WERI-Rb-1 (cell line): ENCODE measurements around the gene LRRC31.

Source experiments
- DNase-seq: peaks from one replicate; pipeline ENCODE4 v3.0.0-alpha.2; 2020
- H3K27ac ChIP-seq: fragments of 250-450 bp; sonication (Bioruptor Pico); 2 replicates; pipeline ENCODE4 v1.5.1; 2020; ENCODE audit warnings: mild to moderate bottlenecking, moderate library complexity
- H3K27me3 ChIP-seq: fragments of 250-450 bp; sonication (Bioruptor Pico); 2 replicates; pipeline ENCODE4 v1.5.1; 2021; ENCODE audit warnings: mild to moderate bottlenecking, low read depth, moderate library complexity; ENCODE audit not compliant: insufficient read depth, severe bottlenecking
- H3K36me3 ChIP-seq: fragments of 250-450 bp; sonication (Bioruptor Pico); 2 replicates; pipeline ENCODE4 v1.5.1; 2020; ENCODE audit warnings: mild to moderate bottlenecking, moderate library complexity
- H3K4me3 ChIP-seq: 2 replicates; pipeline ENCODE4 v1.5.1; 2011; ENCODE audit warnings: low read depth, mild to moderate bottlenecking, control low read depth, low read length
- H3K9me3 ChIP-seq: fragments of 250-450 bp; sonication (Bioruptor Pico); 2 replicates; pipeline ENCODE4 v1.5.1; 2021; ENCODE audit warnings: mild to moderate bottlenecking, moderate library complexity; ENCODE audit not compliant: severe bottlenecking
- CTCF ChIP-seq: IDR thresholded peaks from 2 replicates; pipeline ENCODE4 v1.5.1; 2011; ENCODE audit warnings: low read depth, mild to moderate bottlenecking, control low read depth, inconsistent platforms, low read length

LRRC31 gene

GRCh38 chr3:169871129-169871886, 1.6 kb upstream of the LRRC31 start:
- no peaks in the 10 kb centered on the region for H3K27me3 ChIP-seq
- H3K36me3 ChIP-seq, result no peaks in the 10 kb centered on the region
- no peak overlapping the region for H3K27ac ChIP-seq
- no peak for TF ChIP-seq CTCF
- no peaks in the 10 kb centered on the region for H3K9me3 ChIP-seq
- DNase-seq, result no peak
- H3K4me3 ChIP-seq, result no peak overlapping the region

GRCh38 chr3:169868369-169868768, 1.4 kb downstream of the LRRC31 start:
- DNase-seq, result no peak
- Histone ChIP-seq H3K36me3 (no peaks in the 10 kb centered on the region), H3K9me3 (no peaks in the 10 kb centered on the region), H3K27me3 (no peaks in the 10 kb centered on the region), H3K27ac (no peak overlapping the region), H3K4me3 (no peak overlapping the region)
- TF ChIP-seq CTCF, result no peak

- Histone ChIP-seq H3K9me3 (no peaks in the 10 kb centered on the region), H3K4me3 (no peak overlapping the region), H3K27ac (no peak overlapping the region), H3K27me3 (no peaks in the 10 kb centered on the region), H3K36me3 (no peaks in the 10 kb centered on the region)
- no peak for DNase-seq
- no peak for TF ChIP-seq CTCF
Observed at GRCh38 chr3:169867584-169868210, 2.0 kb downstream of the LRRC31 start.

GRCh38 chr3:169865176-169865767, 4.5 kb downstream of the LRRC31 start:
- no peaks in the 10 kb centered on the region for H3K36me3 ChIP-seq
- DNase-seq, result no peak
- H3K27me3 ChIP-seq, result no peaks in the 10 kb centered on the region
- H3K4me3 ChIP-seq, result no peak overlapping the region
- no peak overlapping the region for H3K27ac ChIP-seq
- no peak for TF ChIP-seq CTCF
- no peaks in the 10 kb centered on the region for H3K9me3 ChIP-seq

GRCh38 chr3:169864270-169864669, 5.5 kb downstream of the LRRC31 start:
- DNase-seq, result no peak
- H3K9me3 ChIP-seq, result no peaks in the 10 kb centered on the region
- no peaks in the 10 kb centered on the region for H3K36me3 ChIP-seq
- no peak overlapping the region for H3K27ac ChIP-seq
- H3K4me3 ChIP-seq, result no peak overlapping the region
- TF ChIP-seq CTCF, result no peak
- no peaks in the 10 kb centered on the region for H3K27me3 ChIP-seq
